Activated CD8-positive, alpha-beta memory T cell treated with anti-CD3 and anti-CD28 coated beads for 36 hours (primary cell): Measurements from ENCODE around the gene CNPPD1. TPM values are rescaled to one million over a fixed set of nuclear protein-coding genes. Genes with fewer than 3 reads are reported as not detected.

Source experiments
- CTCF ChIA-PET: fragments of 350-600 bp; sonication (Branson Sonifier 250); formaldehyde crosslinking; loops from one replicate; lab custom pipeline; 2021; ENCODE audit warnings: antibody characterized with exemption; lab: Charles Lee
- POLR2A ChIA-PET: fragments of 350-600 bp; sonication (Branson Sonifier 250); formaldehyde crosslinking; loops from one replicate; lab custom pipeline; 2021; ENCODE audit warnings: antibody characterized with exemption; lab: Charles Lee
- total RNA-seq, 2 experiments: library from RNA; stranded (reverse); gene quantifications; one replicate each; pipeline ENCODE4 v1.2.3, GENCODE V29; 2021

The CNPPD1 gene
- 10 to 100 TPM; 53.8 to 58.2 TPM for total RNA-seq

- ChIA-PET CTCF (interaction anchor here (0.9 to 2.0 kb wide), 11 partner anchors 12 to 147 kb away, joined by 3 to 13 read pairs (median 4); partner anchors contain the start of genes ANKZF1, ATG9A, DNAJB2 and NHEJ1), POLR2A (interaction anchor here (0.6 to 2.0 kb wide), 12 partner anchors 13 to 77 kb away, joined by 3 to 11 read pairs (median 4); partner anchors contain the start of genes GLB1L, STK16, TUBA4A and ZFAND2B)
Observed at GRCh38 chr2:219176818-219177551, at the start of gene CNPPD1. TSS of gene CNPPD1 (minus strand) at chr2:219176925. CDS start at chr2:219176828, 97 bp downstream.

- CTCF ChIA-PET = no interaction called here
- POLR2A ChIA-PET = no interaction called here
Observed at GRCh38 chr2:219225350-219225749, 48.6 kb upstream of the CNPPD1 start.

- POLR2A ChIA-PET = no interaction called here
- CTCF ChIA-PET = interaction anchor here (0.6 kb wide), 1 partner anchor 47 kb away, joined by 3 read pairs; the partner anchor contains the start of gene CNPPD1
Observed at GRCh38 chr2:219223831-219224610, 47.3 kb upstream of the CNPPD1 start.

GRCh38 chr2:219221957-219222518 lies 45.3 kb upstream of the CNPPD1 start:
- CTCF ChIA-PET = interaction anchor here (0.7 kb wide), 1 partner anchor 10 kb away, joined by 3 read pairs; no protein-coding TSS in a partner anchor
- POLR2A ChIA-PET = interaction anchor here (1.1 to 1.4 kb wide), 2 partner anchors 16 to 27 kb away, joined by 4 to 5 read pairs; partner anchors contain the start of gene ZFAND2B

GRCh38 chr2:219220652-219221402 lies 44.1 kb upstream of the CNPPD1 start:
- ChIA-PET POLR2A (interaction anchor here (0.5 to 1.4 kb wide), 2 partner anchors 14 to 44 kb away, joined by 3 to 5 read pairs; partner anchors contain the start of genes CNPPD1 and ZFAND2B), CTCF (interaction anchor here (0.7 to 3.7 kb wide), 3 partner anchors 8 to 57 kb away, joined by 3 to 14 read pairs (median 5); partner anchors contain the start of genes ANKZF1, ATG9A and DNAJB2)

- ChIA-PET CTCF (interaction anchor here (1.8 to 3.7 kb wide), 4 partner anchors 7 to 58 kb away, joined by 4 to 14 read pairs (median 6); partner anchors contain the start of genes ANKZF1, ATG9A and DNAJB2), POLR2A (interaction anchor here (0.9 to 3.1 kb wide), 10 partner anchors 10 to 65 kb away, joined by 3 to 23 read pairs (median 5); partner anchors contain the start of genes ANKZF1, ATG9A, CNPPD1 and GLB1L)
Observed at GRCh38 chr2:219219784-219220532, 43.2 kb upstream of the CNPPD1 start.

GRCh38 chr2:219218732-219219701 lies 42.3 kb upstream of the CNPPD1 start, which contains the start of gene ABCB6:
TSS of gene ABCB6 (minus strand) at chr2:219218958. CDS start at chr2:219218673, 285 bp downstream.
- ChIA-PET POLR2A (interaction anchor here (0.5 to 3.1 kb wide), 17 partner anchors 10 to 76 kb away, joined by 3 to 23 read pairs (median 6); partner anchors contain the start of genes ANKZF1, ATG9A, CNPPD1 and DNAJB2), CTCF (interaction anchor here (1.2 to 3.7 kb wide), 8 partner anchors 8 to 160 kb away, joined by 4 to 14 read pairs (median 6); partner anchors contain the start of genes ANKZF1, ATG9A and DNAJB2)

GRCh38 chr2:219218217-219218731 lies 41.5 kb upstream of the CNPPD1 start:
- CTCF ChIA-PET = interaction anchor here (1.1 to 3.7 kb wide), 10 partner anchors 9 to 159 kb away, joined by 3 to 14 read pairs (median 6); partner anchors contain the start of genes DNAJB2 and ZFAND2B
- POLR2A ChIA-PET = interaction anchor here (0.6 to 3.1 kb wide), 10 partner anchors 10 to 77 kb away, joined by 3 to 23 read pairs (median 6); partner anchors contain the start of genes ANKZF1, ATG9A, GLB1L and STK16

- ChIA-PET POLR2A (no interaction called here), CTCF (interaction anchor here (1.3 to 2.5 kb wide), 3 partner anchors 8 to 57 kb away, joined by 3 to 12 read pairs (median 7); no protein-coding TSS in a partner anchor)
Observed at GRCh38 chr2:219216535-219216915, 39.8 kb upstream of the CNPPD1 start.

- POLR2A ChIA-PET = no interaction called here
- CTCF ChIA-PET = interaction anchor here (1.3 to 2.5 kb wide), 2 partner anchors 44 to 57 kb away, joined by 3 to 12 read pairs; no protein-coding TSS in a partner anchor
Observed at GRCh38 chr2:219215871-219216534, 39.3 kb upstream of the CNPPD1 start.

- ChIA-PET CTCF (interaction anchor here (0.7 kb wide), 1 partner anchor 39 kb away, joined by 3 read pairs; no protein-coding TSS in a partner anchor), POLR2A (interaction anchor here (0.6 to 0.8 kb wide), 2 partner anchors 14 to 38 kb away, joined by 3 to 10 read pairs; partner anchors contain the start of gene TUBA4B)
Observed at GRCh38 chr2:219214786-219215185, 38.1 kb upstream of the CNPPD1 start.

- CTCF ChIA-PET = interaction anchor here (0.7 kb wide), 1 partner anchor 38 kb away, joined by 3 read pairs; no protein-coding TSS in a partner anchor
- POLR2A ChIA-PET = interaction anchor here (0.8 kb wide), 1 partner anchor 15 kb away, joined by 3 read pairs; no protein-coding TSS in a partner anchor
Observed at GRCh38 chr2:219214141-219214540, 37.4 kb upstream of the CNPPD1 start.

GRCh38 chr2:219213486-219214071 lies 36.9 kb upstream of the CNPPD1 start:
- CTCF ChIA-PET = interaction anchor here (0.6 to 2.5 kb wide), 5 partner anchors 15 to 81 kb away, joined by 3 to 9 read pairs (median 5); no protein-coding TSS in a partner anchor
- POLR2A ChIA-PET = no interaction called here

GRCh38 chr2:219213026-219213415 lies 36.3 kb upstream of the CNPPD1 start:
- CTCF ChIA-PET = interaction anchor here (0.6 to 2.5 kb wide), 5 partner anchors 15 to 82 kb away, joined by 3 to 9 read pairs (median 5); no protein-coding TSS in a partner anchor

More at GRCh38 chr2:219213026-219213415, 36.3 kb upstream of the CNPPD1 start:
- POLR2A ChIA-PET = no interaction called here
